OCI-LY7 (cell line): ENCODE data around the gene DACT2.

ENCODE experiments used
- EZH2phosphoT487 ChIP-seq: fragments of 200-600 bp; sonication (generic); IDR thresholded peaks from 2 replicates; pipeline ENCODE4 v1.6.1; 2018; ENCODE audit warnings: low read depth, borderline replicate concordance, mild to moderate bottlenecking, mixed run types, antibody characterized with exemption, low read length, moderate library complexity, mixed read lengths
- TF ChIP-seq, protein P1 (sequence below): fragments of 200-600 bp; sonication (generic); conservative IDR thresholded peaks from 2 replicates; pipeline ENCODE4 v1.5.1; 2014; ENCODE audit warnings: mild to moderate bottlenecking, antibody characterized with exemption, low read length, moderate library complexity, mixed read lengths

DNA sequence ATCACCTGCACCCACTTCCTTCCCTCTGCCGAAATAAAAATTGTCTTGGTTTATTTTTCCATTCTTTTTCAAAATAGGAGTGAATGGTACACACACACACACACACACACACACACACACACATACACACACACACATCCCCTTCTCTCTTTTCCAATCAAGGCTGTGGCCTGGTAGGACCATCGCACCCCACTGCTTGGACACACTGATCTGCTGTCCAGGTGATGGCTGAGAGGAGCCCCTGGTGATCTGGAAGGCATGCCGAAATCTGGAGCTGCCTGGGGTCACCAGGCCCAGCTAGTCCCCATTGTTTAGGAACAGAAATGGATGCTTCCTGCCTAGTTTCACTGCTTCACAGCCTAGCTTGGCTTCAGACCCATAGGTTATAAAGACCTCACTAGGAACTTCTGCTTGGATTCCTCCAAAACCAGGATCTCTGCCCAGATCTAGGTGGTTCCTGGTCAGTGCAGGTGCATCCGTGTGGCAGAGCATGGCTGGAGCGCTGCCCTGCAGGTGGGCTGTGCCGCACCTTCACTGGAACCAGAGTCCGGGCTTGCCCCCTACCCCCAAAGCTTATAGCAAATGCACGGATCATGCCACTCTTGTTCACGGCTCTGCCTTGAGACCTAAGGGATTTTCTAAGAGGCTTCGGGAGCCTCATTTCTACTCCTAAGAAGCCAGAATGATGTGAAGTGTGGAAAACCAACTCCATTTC is 42.9 kb upstream of the DACT2 start:
- TF ChIP-seq, protein P1, sequence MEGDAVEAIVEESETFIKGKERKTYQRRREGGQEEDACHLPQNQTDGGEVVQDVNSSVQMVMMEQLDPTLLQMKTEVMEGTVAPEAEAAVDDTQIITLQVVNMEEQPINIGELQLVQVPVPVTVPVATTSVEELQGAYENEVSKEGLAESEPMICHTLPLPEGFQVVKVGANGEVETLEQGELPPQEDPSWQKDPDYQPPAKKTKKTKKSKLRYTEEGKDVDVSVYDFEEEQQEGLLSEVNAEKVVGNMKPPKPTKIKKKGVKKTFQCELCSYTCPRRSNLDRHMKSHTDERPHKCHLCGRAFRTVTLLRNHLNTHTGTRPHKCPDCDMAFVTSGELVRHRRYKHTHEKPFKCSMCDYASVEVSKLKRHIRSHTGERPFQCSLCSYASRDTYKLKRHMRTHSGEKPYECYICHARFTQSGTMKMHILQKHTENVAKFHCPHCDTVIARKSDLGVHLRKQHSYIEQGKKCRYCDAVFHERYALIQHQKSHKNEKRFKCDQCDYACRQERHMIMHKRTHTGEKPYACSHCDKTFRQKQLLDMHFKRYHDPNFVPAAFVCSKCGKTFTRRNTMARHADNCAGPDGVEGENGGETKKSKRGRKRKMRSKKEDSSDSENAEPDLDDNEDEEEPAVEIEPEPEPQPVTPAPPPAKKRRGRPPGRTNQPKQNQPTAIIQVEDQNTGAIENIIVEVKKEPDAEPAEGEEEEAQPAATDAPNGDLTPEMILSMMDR = no peak
- TF ChIP-seq EZH2phosphoT487 = no peak
